Activated naive CD4-positive, alpha-beta T cell treated with anti-CD3 and anti-CD28 coated beads for 36 hours (primary cell): ENCODE results near the gene JAK1. TPM values are rescaled to one million over a fixed set of nuclear protein-coding genes. Genes with fewer than 3 reads are reported as not detected.

ENCODE experiments used
- CTCF ChIA-PET: fragments of 350-600 bp; sonication (Branson Sonifier 250); formaldehyde crosslinking; loops from one replicate; lab custom pipeline; 2021; ENCODE audit warnings: antibody characterized with exemption; lab: Charles Lee
- DNase-seq: peaks from one replicate; pipeline ENCODE4 v3.0.0-alpha.2; 2020
- H3K27ac Mint-ChIP-seq: one replicate; pipeline ENCODE4 v1.8.0; 2021; ENCODE audit warnings: mild to moderate bottlenecking, mixed read lengths
- H3K27me3 Mint-ChIP-seq: one replicate; pipeline ENCODE4 v1.8.0; 2021; ENCODE audit warnings: low read depth, mixed read lengths
- H3K36me3 Mint-ChIP-seq: one replicate; pipeline ENCODE4 v1.8.0; 2021; ENCODE audit warnings: low read depth, mixed read lengths
- H3K4me1 Mint-ChIP-seq: one replicate; pipeline ENCODE4 v1.8.0; 2021; ENCODE audit warnings: low read depth, mixed read lengths
- H3K4me3 Mint-ChIP-seq: one replicate; pipeline ENCODE4 v1.8.0; 2021; ENCODE audit warnings: mild to moderate bottlenecking, moderate library complexity, mixed read lengths
- H3K9me3 Mint-ChIP-seq: one replicate; pipeline ENCODE4 v1.8.0; 2021; ENCODE audit warnings: mixed read lengths
- intact Hi-C: fragments of 100-400 bp; cut with micrococcal nuclease; formaldehyde crosslinking; loops from one replicate; pipeline ENCODE4 v1.15.1; 2023
- total RNA-seq, 2 experiments: library from RNA; stranded (reverse); gene quantifications; one replicate each; pipeline ENCODE4 v1.2.3, GENCODE V29; 2021

Gene JAK1
- total RNA-seq, 2 experiments from 2014 or later = 139 to 140 TPM

DNA sequence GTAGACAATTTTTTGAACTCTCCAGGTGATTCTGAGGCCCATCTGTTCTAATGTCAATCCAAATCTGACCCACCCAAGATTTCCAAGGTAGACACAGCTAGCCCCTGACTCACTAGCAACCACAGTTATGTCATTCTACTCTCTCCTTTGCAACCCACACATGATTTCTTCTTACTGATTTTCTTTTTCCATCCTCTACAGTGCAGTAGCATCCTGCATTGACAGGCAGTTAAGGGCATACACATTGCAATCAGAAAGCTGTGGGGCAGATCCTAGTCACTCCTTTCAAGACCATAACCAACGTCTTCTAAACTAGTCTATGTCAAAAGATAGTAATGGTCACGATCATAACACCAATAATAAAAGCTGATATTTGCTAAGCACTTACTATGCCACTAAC, 54.2 kb downstream of the JAK1 start:
- no peaks in the 10 kb centered on the region for H3K9me3 Mint-ChIP-seq
- CTCF ChIA-PET = interaction anchor here (0.6 to 1.8 kb wide), 3 partner anchors 9 to 84 kb away, joined by 6 to 7 read pairs (median 6); no protein-coding TSS in a partner anchor
- H3K27me3 Mint-ChIP-seq = no peaks in the 10 kb centered on the region
- intact Hi-C loops = loop anchor here (1.0 kb wide), 1 partner anchor 21 kb away; no protein-coding TSS in a partner anchor
- peaks cover 90% of the 10 kb centered on the region for H3K4me1 Mint-ChIP-seq
- no peak for DNase-seq
- no peaks in the 10 kb centered on the region for H3K36me3 Mint-ChIP-seq
- H3K4me3 Mint-ChIP-seq = no peak overlapping the region
- no peak overlapping the region for H3K27ac Mint-ChIP-seq

GRCh38 chr1:64911326-64911725, 55.0 kb downstream of the JAK1 start:
- CTCF ChIA-PET = interaction anchor here (0.9 to 1.8 kb wide), 3 partner anchors 8 to 164 kb away, joined by 3 to 7 read pairs (median 6); no protein-coding TSS in a partner anchor
- H3K9me3 Mint-ChIP-seq = no peaks in the 10 kb centered on the region
- H3K27ac Mint-ChIP-seq = no peak overlapping the region
- H3K36me3 Mint-ChIP-seq = peaks cover 1% of the 10 kb centered on the region
- intact Hi-C loops = no loop called here
- H3K27me3 Mint-ChIP-seq = no peaks in the 10 kb centered on the region
- no peak overlapping the region for H3K4me3 Mint-ChIP-seq
- no peak for DNase-seq
- peaks cover 90% of the 10 kb centered on the region for H3K4me1 Mint-ChIP-seq

- H3K27me3 Mint-ChIP-seq = no peaks in the 10 kb centered on the region
- H3K27ac Mint-ChIP-seq = no peak overlapping the region
- CTCF ChIA-PET = interaction anchor here (0.6 to 1.8 kb wide), 6 partner anchors 11 to 1345 kb away, joined by 3 to 11 read pairs (median 4); no protein-coding TSS in a partner anchor
- H3K4me3 Mint-ChIP-seq = no peak overlapping the region
- no peak for DNase-seq
- intact Hi-C loops = loop anchor here (2.0 kb wide), 1 partner anchor 14 kb away; no protein-coding TSS in a partner anchor
- H3K36me3 Mint-ChIP-seq = peaks cover 3% of the 10 kb centered on the region
- no peaks in the 10 kb centered on the region for H3K9me3 Mint-ChIP-seq
- peaks cover 90% of the 10 kb centered on the region for H3K4me1 Mint-ChIP-seq
These were observed 57.3 kb downstream of the JAK1 start for GRCh38 chr1:64909031-64909430.

- DNase-seq = no peak
- CTCF ChIA-PET = interaction anchor here (0.6 to 1.8 kb wide), 6 partner anchors 10 to 1345 kb away, joined by 3 to 11 read pairs (median 4); no protein-coding TSS in a partner anchor
- H3K9me3 Mint-ChIP-seq = no peaks in the 10 kb centered on the region
- H3K4me1 Mint-ChIP-seq = peaks cover 88% of the 10 kb centered on the region
- H3K4me3 Mint-ChIP-seq = no peak overlapping the region
- no peak overlapping the region for H3K27ac Mint-ChIP-seq
- intact Hi-C loops = loop anchor here (2.0 kb wide), 1 partner anchor 14 kb away; no protein-coding TSS in a partner anchor
- H3K27me3 Mint-ChIP-seq = no peaks in the 10 kb centered on the region
- peaks cover 3% of the 10 kb centered on the region for H3K36me3 Mint-ChIP-seq
These were observed 57.8 kb downstream of the JAK1 start for GRCh38 chr1:64908575-64908974.

- intact Hi-C loops = loop anchor here (1.0 kb wide), 3 partner anchors 8 to 29 kb away; no protein-coding TSS in a partner anchor
- Mint-ChIP-seq H3K4me1 (peaks cover 88% of the 10 kb centered on the region), H3K27ac (peak overlapping the region; percentile 34), H3K4me3 (no peak overlapping the region), H3K9me3 (no peaks in the 10 kb centered on the region), H3K36me3 (peaks cover 3% of the 10 kb centered on the region), H3K27me3 (no peaks in the 10 kb centered on the region)
- CTCF ChIA-PET = interaction anchor here (0.6 to 0.7 kb wide), 2 partner anchors 55 to 303 kb away, joined by 4 to 5 read pairs; no protein-coding TSS in a partner anchor
- DNase-seq = peak; percentile 60
These were observed 59.9 kb downstream of the JAK1 start for GRCh38 chr1:64906447-64906846.

DNA sequence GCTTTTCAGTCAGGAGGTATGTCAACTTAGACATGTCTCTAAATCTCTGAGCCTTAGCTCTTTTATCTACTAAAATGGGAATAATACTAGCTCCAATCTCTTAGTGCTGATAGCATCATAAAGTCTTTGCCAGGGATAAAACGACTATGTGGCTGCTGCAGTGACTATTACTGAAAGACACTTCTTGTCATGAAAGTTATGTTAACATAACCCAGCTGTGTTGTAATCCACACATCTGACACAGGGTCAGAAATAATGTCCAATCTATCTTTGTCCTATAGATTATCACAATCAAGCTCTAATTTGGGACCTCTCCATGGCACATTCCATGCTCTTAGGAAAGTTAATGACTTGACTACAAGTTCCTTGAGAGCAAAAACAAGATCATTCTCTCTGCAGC, 62.8 kb downstream of the JAK1 start:
- intact Hi-C loops = no loop called here
- Mint-ChIP-seq H3K27ac (no peak overlapping the region), H3K27me3 (no peaks in the 10 kb centered on the region), H3K36me3 (peaks cover 3% of the 10 kb centered on the region), H3K4me1 (peaks cover 88% of the 10 kb centered on the region), H3K4me3 (no peak overlapping the region), H3K9me3 (no peaks in the 10 kb centered on the region)
- CTCF ChIA-PET = interaction anchor here (0.9 to 2.1 kb wide), 5 partner anchors 8 to 138 kb away, joined by 3 to 7 read pairs (median 4); no protein-coding TSS in a partner anchor
- no peak for DNase-seq

DNA sequence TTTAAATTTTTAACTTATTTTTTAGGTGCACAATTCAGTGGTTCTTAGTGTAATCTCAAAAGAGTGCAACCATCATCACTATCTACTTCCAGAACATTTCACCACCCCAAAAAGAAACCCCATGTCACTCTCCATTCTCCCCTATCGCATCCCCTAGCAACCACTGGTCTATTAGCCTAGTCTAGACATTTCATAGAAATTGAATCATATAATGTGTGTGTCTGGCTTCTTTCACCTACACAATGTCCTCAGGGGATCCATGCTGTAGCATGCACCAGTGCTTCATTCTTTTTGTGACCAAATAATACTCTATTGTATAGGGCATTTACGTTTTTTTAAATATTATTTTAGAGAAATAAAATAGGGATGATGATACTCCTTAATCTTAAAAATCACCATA, 64.7 kb downstream of the JAK1 start:
- H3K27ac Mint-ChIP-seq = no peak overlapping the region
- CTCF ChIA-PET = no interaction called here
- H3K9me3 Mint-ChIP-seq = no peaks in the 10 kb centered on the region
- intact Hi-C loops = no loop called here
- H3K36me3 Mint-ChIP-seq = peaks cover 3% of the 10 kb centered on the region
- no peak for DNase-seq
- H3K4me1 Mint-ChIP-seq = peaks cover 88% of the 10 kb centered on the region
- no peaks in the 10 kb centered on the region for H3K27me3 Mint-ChIP-seq
- no peak overlapping the region for H3K4me3 Mint-ChIP-seq

DNA sequence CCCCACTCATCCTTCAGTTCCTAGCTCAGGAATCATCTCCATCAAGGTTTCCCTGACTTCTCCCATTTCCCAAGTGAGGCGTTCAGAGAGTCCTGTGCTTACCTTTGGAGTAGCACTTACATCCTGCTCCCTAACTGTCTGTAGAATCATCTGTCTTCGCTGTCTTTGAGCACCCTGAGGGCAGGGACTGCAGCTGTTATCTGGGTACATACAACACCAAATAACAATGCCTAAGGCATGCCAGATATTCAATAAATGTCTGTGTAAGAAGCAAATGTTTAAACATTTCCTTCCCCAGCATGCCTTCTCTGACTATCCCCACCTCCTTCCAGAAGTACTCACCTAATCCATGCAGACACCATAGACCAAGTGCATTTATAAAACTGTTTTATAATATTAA, 65.4 kb downstream of the JAK1 start:
- no peak overlapping the region for H3K4me3 Mint-ChIP-seq
- no peak overlapping the region for H3K27ac Mint-ChIP-seq
- H3K4me1 Mint-ChIP-seq = peaks cover 88% of the 10 kb centered on the region
- intact Hi-C loops = no loop called here
- no peaks in the 10 kb centered on the region for H3K27me3 Mint-ChIP-seq
- CTCF ChIA-PET = no interaction called here
- no peak for DNase-seq
- no peaks in the 10 kb centered on the region for H3K36me3 Mint-ChIP-seq
- no peaks in the 10 kb centered on the region for H3K9me3 Mint-ChIP-seq

- DNase-seq = peak; percentile 68
- Mint-ChIP-seq H3K4me1 (peaks cover 92% of the 10 kb centered on the region), H3K9me3 (no peaks in the 10 kb centered on the region), H3K36me3 (no peaks in the 10 kb centered on the region), H3K27ac (no peak overlapping the region), H3K27me3 (no peaks in the 10 kb centered on the region), H3K4me3 (no peak overlapping the region)
- intact Hi-C loops = loop anchor here (1.0 to 5.0 kb wide), 5 partner anchors 8 to 104 kb away; no protein-coding TSS in a partner anchor
- CTCF ChIA-PET = interaction anchor here (1.5 to 1.7 kb wide), 2 partner anchors 10 to 24 kb away, joined by 4 to 5 read pairs; no protein-coding TSS in a partner anchor
These were observed 68.1 kb downstream of the JAK1 start for GRCh38 chr1:64898107-64898861.

GRCh38 chr1:64896551-64896950, 69.8 kb downstream of the JAK1 start:
- intact Hi-C loops = loop anchor here (5.0 kb wide), 1 partner anchor 106 kb away; no protein-coding TSS in a partner anchor
- H3K27me3 Mint-ChIP-seq = no peaks in the 10 kb centered on the region
- H3K27ac Mint-ChIP-seq = no peak overlapping the region
- no peak for DNase-seq
- no peaks in the 10 kb centered on the region for H3K9me3 Mint-ChIP-seq
- no peaks in the 10 kb centered on the region for H3K36me3 Mint-ChIP-seq
- H3K4me1 Mint-ChIP-seq = peaks cover 93% of the 10 kb centered on the region
- no peak overlapping the region for H3K4me3 Mint-ChIP-seq
- CTCF ChIA-PET = no interaction called here

- H3K27ac Mint-ChIP-seq = peak overlapping the region; percentile 3
- no peak for DNase-seq
- no peaks in the 10 kb centered on the region for H3K27me3 Mint-ChIP-seq
- CTCF ChIA-PET = interaction anchor here (0.9 to 1.4 kb wide), 4 partner anchors 18 to 146 kb away, joined by 3 read pairs; no protein-coding TSS in a partner anchor
- peaks cover 95% of the 10 kb centered on the region for H3K4me1 Mint-ChIP-seq
- intact Hi-C loops = loop anchor here (1.0 to 5.0 kb wide), 4 partner anchors 13 to 107 kb away; no protein-coding TSS in a partner anchor
- no peaks in the 10 kb centered on the region for H3K9me3 Mint-ChIP-seq
- no peak overlapping the region for H3K4me3 Mint-ChIP-seq
- H3K36me3 Mint-ChIP-seq = no peaks in the 10 kb centered on the region
These were observed 70.8 kb downstream of the JAK1 start for GRCh38 chr1:64895500-64895899.
